Sigmoid colon (tissue), 4 donors: ENCODE data around the gene CFAP100.

ENCODE experiments used
- CTCF ChIP-seq, 4 experiments: fragments of 450-650 bp in 3 of 4; fragments of 200-600 bp in 1 of 4; IDR thresholded peaks; one replicate each; pipeline ENCODE4 v1.5.1; 2016 to 2019; ENCODE audit warnings: antibody characterized with exemption in 4 of 4, mild to moderate bottlenecking in 3 of 4, moderate library complexity in 2 of 4
- EP300 ChIP-seq, 4 donors: sonication (generic); formaldehyde crosslinking; IDR thresholded peaks; one replicate each; pipeline ENCODE4 v1.6.1; 2017; ENCODE audit warnings: antibody characterized with exemption in 4 of 4
- POLR2A ChIP-seq, 2 donors: fragments of 450-650 bp; IDR thresholded peaks; one replicate each; pipeline ENCODE4 v1.6.1; 2016; ENCODE audit warnings: antibody characterized with exemption in 2 of 2, mild to moderate bottlenecking in 2 of 2, moderate library complexity in 2 of 2
- POLR2AphosphoS5 ChIP-seq, 4 donors: sonication (generic); formaldehyde crosslinking; IDR thresholded peaks; one replicate each; pipeline ENCODE4 v1.6.1; 2017; ENCODE audit warnings: antibody characterized with exemption in 4 of 4

- TF ChIP-seq CTCF (IDR thresholded peaks at IDR 0.05) (no peak), POLR2AphosphoS5 (IDR thresholded peaks at IDR 0.05) (no peak), POLR2A (IDR thresholded peaks at IDR 0.05) (no peak), EP300 (IDR thresholded peaks at IDR 0.05) (no peak)
Measured at GRCh38 chr3:126468028-126468891, 73.6 kb downstream of the CFAP100 start.
